EH (cell line): Measurements from ENCODE around the gene MRC2.

Source experiments
- DNase-seq: peaks from one replicate; pipeline ENCODE4 v3.0.0-alpha.2; 2015; ENCODE audit warnings: low read depth

Gene MRC2

GRCh38 chr17:62703261-62703775 lies 75.8 kb downstream of the MRC2 start:
- DNase-seq, result peak; percentile 70

DNA sequence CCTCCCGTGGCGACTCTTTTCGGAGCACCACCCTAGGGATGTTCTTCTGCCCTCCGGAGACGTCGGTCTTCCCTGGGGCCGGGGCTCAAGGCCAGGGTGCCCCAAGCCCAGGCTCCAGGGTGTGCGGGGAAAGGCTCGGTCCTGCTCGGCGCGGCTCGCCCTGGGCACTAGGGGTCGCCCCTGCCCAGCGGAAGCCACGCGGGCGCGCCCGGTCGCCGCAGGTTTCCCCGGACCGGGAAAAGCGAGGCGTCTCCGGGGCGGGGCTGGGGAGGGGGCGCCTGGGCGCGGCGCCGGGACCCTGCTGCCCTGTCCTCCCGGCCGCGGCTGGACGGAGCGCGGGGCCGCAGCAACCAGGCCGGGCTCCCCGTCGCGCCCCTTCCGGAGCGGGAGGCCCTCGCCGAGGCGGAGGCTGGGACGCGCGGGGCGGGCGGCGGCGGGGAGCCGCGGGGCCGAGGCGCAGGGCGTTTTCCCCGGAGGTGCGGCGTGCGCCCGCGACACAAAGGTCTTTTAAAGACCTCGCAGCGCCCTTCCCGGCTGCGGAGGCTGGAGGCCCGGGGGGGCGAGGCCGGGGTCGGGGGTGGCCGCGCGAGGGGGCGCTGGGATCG lies 76.4 kb downstream of the MRC2 start:
- DNase-seq, result peak; percentile 66

DNA sequence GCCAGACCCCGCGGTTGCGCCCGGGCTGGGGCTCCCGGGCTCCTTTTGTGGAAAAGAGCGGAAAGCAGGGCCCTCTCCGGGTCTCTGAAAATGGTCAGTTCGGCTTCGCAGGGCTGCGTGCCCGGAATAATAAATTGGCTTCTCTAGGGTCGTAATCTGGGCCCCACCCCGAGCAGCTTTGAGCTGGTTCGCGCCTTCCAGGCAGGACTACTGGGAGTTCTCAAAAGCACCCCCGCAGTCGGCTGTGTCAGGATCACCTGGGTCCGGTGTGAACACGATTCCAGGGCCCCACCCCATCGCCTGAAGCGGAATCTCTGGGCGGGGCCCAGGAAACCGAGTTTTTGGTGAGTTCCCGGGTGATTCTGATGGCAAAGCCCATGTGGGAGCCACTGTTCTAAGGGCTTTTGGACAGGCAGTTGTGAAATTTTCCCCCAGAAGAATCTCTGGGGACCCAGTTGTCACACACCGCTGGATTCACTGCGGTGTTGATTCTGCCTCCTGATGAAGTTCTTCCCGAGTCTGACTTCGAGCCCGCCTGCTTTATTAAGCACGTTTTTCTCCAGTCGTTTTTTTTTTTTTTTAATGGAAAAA lies 77.0 kb downstream of the MRC2 start:
- DNase-seq, result peak; percentile 43

GRCh38 chr17:62705156-62705777 lies 77.8 kb downstream of the MRC2 start:
- no peak for DNase-seq

DNA sequence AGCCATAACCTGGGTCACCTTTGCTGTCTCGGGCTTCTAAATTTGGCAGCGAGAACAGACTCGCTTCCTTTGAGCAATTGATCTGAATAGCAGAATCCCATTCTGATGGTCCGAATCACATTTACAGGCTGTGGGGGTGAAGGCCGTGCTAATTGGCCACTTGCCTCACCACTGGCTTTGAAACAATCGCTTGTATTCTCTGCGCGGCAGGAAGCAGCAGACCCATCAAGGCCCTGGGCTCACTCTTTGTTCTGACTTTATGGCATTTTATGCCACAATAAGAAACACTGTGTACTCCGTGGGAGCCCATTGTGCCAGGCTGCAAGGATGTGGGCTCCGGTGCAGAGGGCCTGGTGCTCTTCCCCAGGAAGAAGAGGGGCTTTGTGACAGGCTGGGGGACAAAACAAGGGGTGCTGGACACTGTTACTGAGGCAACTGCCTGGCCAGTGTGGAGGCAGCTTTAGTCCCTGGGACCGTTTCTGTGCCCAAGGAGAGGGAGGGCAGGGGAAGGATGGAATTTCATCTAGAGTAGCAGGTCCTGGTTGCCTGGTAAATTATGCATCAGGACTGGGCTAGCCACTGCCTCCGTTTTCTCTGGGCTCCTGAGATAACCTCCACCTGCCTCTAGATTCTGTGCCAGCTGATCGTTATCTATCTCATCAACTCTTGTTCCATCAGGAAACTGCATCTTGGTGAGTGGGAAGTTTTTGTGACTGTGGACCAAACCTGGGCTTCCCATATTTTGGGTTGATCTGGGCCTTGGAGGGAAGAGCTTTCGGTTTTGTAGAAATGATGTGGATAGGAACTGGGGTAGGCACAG lies 78.5 kb downstream of the MRC2 start:
- peak; percentile 39 for DNase-seq

- DNase-seq, result no peak
Observed at GRCh38 chr17:62706598-62707424, 79.3 kb downstream of the MRC2 start.

DNA sequence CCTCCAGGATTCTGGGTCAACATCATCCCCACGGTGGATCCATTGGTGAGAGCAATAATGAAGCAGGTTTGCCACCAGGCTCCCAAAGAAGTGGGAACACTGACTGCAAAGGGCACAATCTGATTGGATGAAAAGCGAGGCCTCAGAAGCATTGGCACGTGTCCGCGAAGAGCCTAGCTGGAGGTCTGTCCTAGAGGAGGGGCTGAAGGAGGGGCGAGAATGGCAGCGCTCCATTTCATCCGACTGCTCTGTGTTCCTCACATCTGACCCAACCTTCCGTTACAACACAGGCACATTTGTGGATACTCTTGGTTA lies 79.9 kb downstream of the MRC2 start:
- no peak for DNase-seq

- no peak for DNase-seq
Observed at GRCh38 chr17:62708587-62708986, 81.1 kb downstream of the MRC2 start.

DNA sequence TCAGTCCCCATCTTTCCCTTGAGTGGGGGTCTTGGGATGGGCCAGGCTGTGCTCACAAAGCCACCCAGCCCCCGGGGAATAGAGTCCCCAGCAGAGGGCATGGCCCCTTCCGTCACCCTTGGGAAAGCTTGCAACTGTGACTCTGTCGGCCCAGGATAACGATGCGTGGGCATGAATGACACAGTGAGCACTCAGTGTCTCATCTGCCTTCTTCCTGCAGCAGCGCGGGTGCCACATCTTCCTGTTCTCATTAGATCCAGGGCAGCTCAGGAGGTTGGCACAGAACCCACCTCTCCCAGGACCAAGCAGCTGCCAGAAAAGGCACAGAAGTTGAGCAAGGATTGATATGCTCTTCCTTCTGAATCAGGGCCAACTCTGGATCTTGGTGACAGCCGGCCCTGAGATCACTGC lies 84.7 kb downstream of the MRC2 start:
- no peak for DNase-seq

- DNase-seq, result no peak
Observed at GRCh38 chr17:62713086-62713881, 85.8 kb downstream of the MRC2 start.

- peak; percentile 71 for DNase-seq
Observed at GRCh38 chr17:62714016-62714777, 86.7 kb downstream of the MRC2 start.

GRCh38 chr17:62715882-62716390 lies 88.5 kb downstream of the MRC2 start:
- DNase-seq, result no peak

- no peak for DNase-seq
Observed at GRCh38 chr17:62716834-62717588, 89.5 kb downstream of the MRC2 start.

DNA sequence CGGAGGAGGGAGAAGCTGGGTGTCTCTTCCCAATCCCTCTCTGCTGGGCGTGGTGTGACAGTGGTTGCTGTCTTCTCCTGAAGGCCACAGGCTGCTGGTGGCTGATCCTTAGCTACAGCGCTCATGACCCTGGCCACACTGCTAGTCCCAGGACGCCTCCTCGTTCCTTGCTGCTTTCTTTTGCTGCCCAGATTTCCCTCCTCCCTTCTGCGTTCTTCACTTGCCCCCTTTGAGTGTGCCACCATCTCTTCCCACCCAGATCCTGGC lies 90.1 kb downstream of the MRC2 start:
- DNase-seq, result no peak

DNA sequence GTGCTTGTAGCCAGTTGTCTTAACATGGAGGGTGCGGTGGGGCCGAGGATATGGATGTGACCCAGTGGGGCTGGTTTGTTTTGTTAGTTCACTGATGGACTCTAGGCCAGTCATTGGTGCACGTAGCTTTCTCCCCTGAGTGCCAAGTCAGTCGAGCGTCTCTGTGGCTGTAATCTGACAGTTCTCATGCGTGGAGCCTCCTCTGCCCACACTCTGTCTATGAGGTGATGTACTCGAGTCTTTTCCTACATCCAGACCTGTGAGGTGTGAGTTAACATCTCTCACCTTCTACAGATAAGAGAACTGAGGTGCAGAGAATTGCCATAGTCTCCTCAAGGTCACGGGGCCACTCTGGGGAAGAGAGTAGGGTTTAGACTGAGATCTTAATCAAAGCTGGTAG lies 90.4 kb downstream of the MRC2 start:
- no peak for DNase-seq

DNA sequence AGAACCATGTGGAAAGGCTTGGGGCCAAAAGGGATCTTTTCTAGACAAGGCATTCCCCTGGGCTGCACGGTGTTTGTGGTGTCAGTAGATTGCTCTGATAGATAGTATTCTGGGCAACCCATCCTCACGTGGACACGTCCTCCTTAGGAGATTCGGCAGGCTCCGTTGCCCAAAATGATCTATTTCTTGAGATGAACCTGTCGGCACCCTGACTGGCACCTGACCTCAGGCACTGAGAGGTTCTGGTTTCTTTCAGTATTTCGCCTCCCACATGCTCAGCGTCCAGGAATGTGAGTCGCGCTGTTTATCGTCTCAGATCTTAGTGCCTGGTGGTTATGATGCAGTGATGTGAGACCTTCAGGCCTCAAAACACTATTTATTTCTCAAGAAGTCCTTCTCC lies 91.0 kb downstream of the MRC2 start:
- peak; percentile 76 for DNase-seq

- DNase-seq, result no peak
Observed at GRCh38 chr17:62719586-62719985, 92.1 kb downstream of the MRC2 start.

- no peak for DNase-seq
Observed at GRCh38 chr17:62720126-62720850, 92.8 kb downstream of the MRC2 start.

DNA sequence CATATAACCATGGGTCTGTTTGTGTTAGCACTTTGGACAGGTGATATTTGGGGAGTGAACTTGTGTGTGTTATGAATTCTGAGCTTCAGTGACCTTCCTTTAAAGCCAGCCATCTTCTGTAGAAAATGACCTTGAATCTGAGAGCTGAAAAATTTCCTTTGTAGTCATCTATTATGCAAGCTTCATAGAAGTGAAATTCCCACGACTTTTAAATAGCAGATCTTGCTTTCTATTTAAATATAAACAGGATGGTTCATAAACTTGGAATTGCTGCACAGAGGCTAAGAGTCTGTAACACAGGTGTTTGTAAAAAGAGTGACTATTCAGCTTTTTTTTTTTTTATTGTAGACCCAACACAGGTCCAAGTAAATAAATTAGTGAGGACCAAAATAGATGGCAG lies 95.2 kb downstream of the MRC2 start:
- no peak for DNase-seq
